Coronary artery (tissue), 2 donors: Measurements from ENCODE around the gene OSBPL8.
"Not testable (repeated sequence)": the region's sequence is repeated elsewhere in the genome, so short reads cannot be mapped to it uniquely, and the experiment has no call there.

Experiments
- DNase-seq: peaks from one replicate; pipeline ENCODE4 v3.0.0-alpha.2; 2017; ENCODE audit warnings: low spot score
- H3K27ac ChIP-seq, 2 donors: fragments of 200-600 bp; sonication (generic); one replicate each; pipeline ENCODE4 v1.5.1; 2016 to 2019
- H3K4me3 ChIP-seq: fragments of 200-600 bp; sonication (generic); 2 replicates; pipeline ENCODE4 v1.5.1; 2016; ENCODE audit warnings: mild to moderate bottlenecking, moderate library complexity
- TF ChIP-seq, protein P1 (sequence below): fragments of 200-600 bp; sonication (generic); IDR thresholded peaks from one replicate; pipeline ENCODE4 v1.5.1; 2019; ENCODE audit warnings: antibody characterized with exemption

The OSBPL8 gene

DNA sequence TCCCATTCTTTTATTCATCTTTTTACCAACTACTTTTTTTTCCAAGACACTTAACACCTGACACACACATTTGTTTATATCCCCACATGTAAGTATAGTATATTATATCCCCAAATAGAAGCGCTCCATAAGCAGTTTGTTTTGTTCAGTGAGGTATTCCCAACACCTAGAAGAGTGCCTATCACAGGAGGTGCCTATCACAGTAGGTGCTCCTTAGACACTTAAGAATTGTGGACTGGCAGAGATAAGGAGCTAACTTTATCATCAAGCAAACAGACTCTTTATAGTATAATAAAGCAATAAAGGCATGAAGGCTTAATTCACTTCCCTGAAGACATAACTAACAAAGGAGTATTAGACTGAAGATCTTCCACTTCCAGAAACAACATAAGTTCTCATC lies 29.1 kb downstream of the OSBPL8 start:
- DNase-seq, result no peak
- H3K4me3 ChIP-seq, result no peak overlapping the region
- no peak overlapping the region for H3K27ac ChIP-seq
- TF ChIP-seq, protein P1, sequence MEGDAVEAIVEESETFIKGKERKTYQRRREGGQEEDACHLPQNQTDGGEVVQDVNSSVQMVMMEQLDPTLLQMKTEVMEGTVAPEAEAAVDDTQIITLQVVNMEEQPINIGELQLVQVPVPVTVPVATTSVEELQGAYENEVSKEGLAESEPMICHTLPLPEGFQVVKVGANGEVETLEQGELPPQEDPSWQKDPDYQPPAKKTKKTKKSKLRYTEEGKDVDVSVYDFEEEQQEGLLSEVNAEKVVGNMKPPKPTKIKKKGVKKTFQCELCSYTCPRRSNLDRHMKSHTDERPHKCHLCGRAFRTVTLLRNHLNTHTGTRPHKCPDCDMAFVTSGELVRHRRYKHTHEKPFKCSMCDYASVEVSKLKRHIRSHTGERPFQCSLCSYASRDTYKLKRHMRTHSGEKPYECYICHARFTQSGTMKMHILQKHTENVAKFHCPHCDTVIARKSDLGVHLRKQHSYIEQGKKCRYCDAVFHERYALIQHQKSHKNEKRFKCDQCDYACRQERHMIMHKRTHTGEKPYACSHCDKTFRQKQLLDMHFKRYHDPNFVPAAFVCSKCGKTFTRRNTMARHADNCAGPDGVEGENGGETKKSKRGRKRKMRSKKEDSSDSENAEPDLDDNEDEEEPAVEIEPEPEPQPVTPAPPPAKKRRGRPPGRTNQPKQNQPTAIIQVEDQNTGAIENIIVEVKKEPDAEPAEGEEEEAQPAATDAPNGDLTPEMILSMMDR, result no peak

DNA sequence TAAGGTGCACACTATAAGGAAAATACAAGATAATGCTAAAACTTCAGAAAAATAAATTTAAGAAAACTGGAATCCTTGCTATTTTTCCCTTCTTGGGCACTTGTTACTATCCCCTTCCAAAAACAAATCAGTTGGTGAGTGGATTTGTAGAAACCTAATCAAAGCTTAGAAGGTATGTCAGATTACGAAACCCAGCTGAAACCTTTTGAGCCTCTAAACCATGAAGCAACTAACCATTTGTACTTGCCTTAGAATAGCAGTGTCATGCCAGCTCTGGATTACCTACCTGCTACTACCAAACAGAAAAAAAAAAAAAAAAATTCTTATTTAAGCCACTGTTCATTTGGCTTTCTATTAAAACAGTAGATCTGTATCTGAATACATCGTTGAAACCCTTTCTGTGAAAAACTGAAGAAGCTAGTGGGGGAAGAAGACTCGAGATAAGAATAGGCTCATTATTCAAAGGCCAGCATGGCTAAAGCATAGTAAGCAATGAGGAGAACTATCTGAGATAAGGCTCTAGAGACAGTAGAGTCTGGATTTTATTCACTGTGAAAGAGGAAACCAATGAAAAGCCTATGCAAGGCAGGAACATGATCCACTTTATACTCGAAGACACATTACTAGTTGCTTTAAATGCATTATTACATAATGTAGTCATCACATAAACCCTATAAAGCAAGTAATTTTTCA lies 30.2 kb downstream of the OSBPL8 start:
- Histone ChIP-seq H3K27ac (no peak overlapping the region), H3K4me3 (no peak overlapping the region)
- TF ChIP-seq, protein P1, result no peak
- no peak for DNase-seq

DNA sequence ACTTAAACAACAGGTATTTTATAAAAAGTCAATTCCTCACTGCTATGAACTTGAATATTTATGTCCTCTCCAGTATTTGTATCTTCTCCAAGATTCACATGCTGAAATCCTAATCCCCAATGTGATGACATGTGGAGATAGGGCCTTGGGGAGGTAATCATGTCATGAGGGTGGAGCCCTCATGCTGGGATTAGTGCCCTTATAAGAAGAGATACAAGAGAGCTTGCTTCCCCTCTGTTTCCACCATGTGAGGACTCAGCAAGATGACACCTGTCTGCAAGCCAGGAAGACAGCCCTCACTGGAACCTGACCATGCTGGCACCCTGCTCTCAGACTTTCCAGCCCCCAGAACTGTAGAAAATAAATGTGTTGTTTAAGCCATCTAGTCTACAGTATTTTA lies 36.2 kb downstream of the OSBPL8 start:
- Histone ChIP-seq H3K4me3 (no peak overlapping the region), H3K27ac (no peak overlapping the region)
- TF ChIP-seq, protein P1, result no peak
- no peak for DNase-seq

DNA sequence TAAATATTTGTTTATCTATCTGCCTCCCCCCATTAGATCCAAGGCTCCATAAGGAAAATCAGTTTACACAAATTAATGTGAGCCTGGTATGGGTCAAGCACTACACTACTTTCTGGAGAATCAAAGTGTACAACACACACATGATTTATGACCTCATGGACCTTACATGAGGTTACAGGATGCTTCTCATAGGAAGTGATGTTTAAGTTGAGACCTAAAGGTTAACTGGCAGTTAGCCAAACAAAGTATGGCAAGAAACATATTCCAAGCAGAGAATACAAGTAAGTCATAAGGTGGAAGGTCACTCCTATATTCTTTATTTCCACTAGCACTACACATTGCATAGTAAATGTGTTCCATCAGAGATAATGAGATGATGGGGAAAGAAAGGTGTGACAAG lies 39.2 kb downstream of the OSBPL8 start:
- no peak overlapping the region for H3K27ac ChIP-seq
- no peak for DNase-seq
- TF ChIP-seq, protein P1, result no peak
- H3K4me3 ChIP-seq, result no peak overlapping the region

DNA sequence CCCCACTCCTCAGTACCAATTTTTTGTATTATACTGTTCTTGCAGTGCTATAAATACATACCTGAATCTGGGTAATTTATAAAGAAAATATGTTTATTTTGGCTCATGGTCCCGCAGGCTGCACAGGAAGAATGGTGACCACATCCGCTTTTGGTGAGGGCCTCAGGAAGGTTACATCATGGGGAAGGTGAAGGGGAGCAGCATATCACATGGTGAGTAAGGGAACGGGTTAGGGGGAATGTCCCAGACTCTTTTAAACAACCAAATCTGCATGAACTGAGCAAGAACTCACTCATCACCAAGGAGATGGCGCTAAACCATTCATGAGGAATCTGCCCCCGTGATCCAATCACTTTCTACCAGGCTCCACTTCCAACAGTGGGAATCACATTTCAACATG lies 40.0 kb downstream of the OSBPL8 start:
- DNase-seq, result no peak
- no peak overlapping the region for H3K4me3 ChIP-seq
- TF ChIP-seq, protein P1, result no peak
- no peak overlapping the region for H3K27ac ChIP-seq

DNA sequence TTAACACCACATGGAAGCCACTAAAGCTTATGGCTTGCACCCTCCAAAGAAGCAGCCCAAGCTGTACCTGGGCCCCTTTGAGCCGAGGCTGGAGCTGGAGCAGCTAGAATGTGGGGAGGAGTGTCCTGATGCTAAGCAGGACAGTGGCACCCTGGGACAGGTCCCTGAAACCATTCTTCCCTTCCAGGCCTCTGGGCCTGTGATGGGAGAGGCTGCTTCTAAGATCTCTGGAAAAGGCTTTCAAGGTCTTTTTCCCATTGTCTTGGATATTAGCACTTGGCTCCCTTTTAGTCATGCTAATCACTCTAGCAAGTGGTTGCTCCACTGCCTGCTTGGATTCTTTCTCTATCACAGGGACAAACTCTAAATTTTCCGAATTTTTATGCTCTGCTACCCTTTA lies 40.9 kb downstream of the OSBPL8 start:
- Histone ChIP-seq H3K27ac (no peak overlapping the region), H3K4me3 (no peak overlapping the region)
- TF ChIP-seq, protein P1, result no peak
- no peak for DNase-seq

DNA sequence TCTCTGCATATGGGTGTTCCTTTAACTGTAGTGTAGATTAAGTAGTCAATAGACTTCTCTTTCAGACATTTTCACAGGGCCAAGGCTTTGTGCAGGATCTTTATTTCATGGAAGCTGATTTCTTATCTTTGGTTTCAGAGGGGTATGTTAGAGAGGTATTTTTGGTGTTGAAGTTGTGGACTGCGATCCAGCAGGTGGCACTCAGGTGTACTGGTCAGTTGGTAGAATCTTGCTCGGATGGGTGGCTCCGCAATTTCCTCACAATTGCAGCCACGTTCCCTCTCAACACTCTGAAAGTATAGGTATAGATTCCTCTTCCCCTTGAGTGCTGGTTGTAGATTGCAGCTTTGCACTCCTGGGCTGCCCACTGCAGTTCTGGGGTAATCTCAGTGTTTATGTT lies 44.3 kb downstream of the OSBPL8 start:
- TF ChIP-seq, protein P1, result no peak
- H3K27ac ChIP-seq, result no peak overlapping the region
- DNase-seq, result no peak
- no peak overlapping the region for H3K4me3 ChIP-seq

DNA sequence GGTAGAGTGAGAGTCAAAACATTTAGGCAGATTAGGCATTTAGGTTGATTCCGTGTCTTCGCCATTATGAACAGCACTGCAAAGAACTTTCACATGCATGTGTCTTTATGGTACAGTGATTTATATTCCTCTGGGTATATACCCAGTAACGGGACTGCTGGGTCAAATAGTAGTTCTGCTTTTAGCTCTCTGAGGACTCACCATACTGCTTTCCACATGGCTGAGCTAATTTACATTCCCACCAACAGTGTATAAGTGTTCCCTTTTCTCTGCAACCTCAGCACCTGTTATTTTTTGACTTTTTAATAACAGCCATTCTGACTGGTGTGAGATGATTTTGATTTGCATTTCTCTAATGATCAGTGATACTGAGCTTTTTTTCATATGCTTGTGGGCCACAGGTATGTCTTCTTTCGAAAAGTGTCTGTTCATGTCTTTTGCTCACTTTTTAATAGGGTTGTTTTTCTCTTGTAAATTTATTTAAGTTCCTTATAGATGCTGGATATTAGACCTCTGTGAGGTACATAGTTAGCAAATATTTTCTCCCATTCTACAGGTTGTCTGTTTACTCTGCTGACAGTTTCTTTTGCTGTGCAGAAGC lies 48.4 kb downstream of the OSBPL8 start:
- H3K4me3 ChIP-seq, H3K27ac ChIP-seq, DNase-seq: not testable (repeated sequence)
